HG02623 (cell line): ENCODE results near the gene FNDC1.

Experiments used
- ATAC-seq: cut with Tn5 transposase; IDR thresholded peaks from one replicate; pipeline ENCODE4 v1.9.1; 2021; ENCODE audit warnings: moderate library complexity; ENCODE audit not compliant: unreplicated experiment

FNDC1 gene

GRCh38 chr6:159157431-159157830, 11.8 kb upstream of the FNDC1 start:
- ATAC-seq = no peak

GRCh38 chr6:159161839-159162238, 7.4 kb upstream of the FNDC1 start:
- no peak for ATAC-seq

DNA sequence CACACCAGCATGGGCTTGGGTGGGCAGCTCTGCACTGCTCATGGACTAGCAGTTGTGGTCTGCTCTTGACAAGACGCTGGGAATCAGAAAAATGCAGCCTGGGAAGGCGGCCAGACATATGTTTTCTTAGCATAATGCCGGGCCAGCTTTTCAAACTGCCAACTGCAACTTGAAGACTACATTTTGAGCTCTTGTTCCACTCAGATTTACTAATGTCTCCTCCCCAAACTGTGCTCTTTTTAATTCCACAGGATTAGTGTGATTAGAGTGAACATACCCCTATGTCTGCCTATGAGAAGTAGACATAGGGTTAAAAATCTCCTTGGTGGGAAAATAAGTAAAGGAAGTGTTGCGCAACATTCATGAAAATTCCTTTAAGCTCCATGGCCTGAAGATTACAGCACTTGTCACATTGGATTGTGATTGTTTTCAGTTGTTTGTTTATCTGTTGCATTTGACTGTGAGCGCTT, 5.3 kb upstream of the FNDC1 start:
- ATAC-seq = no peak

GRCh38 chr6:159168536-159169192, 536 bp upstream of the FNDC1 start:
- no peak for ATAC-seq

GRCh38 chr6:159169557-159170332, 545 bp downstream of the FNDC1 start:
- no peak for ATAC-seq

- no peak for ATAC-seq
These were observed 1.1 kb downstream of the FNDC1 start for GRCh38 chr6:159170333-159170672.

- ATAC-seq = no peak
These were observed 2.0 kb downstream of the FNDC1 start for GRCh38 chr6:159170999-159171712.

GRCh38 chr6:159172091-159172491, 2.9 kb downstream of the FNDC1 start:
- no peak for ATAC-seq

- ATAC-seq = peak; percentile 64
These were observed 5.2 kb downstream of the FNDC1 start for GRCh38 chr6:159174263-159174969.

DNA sequence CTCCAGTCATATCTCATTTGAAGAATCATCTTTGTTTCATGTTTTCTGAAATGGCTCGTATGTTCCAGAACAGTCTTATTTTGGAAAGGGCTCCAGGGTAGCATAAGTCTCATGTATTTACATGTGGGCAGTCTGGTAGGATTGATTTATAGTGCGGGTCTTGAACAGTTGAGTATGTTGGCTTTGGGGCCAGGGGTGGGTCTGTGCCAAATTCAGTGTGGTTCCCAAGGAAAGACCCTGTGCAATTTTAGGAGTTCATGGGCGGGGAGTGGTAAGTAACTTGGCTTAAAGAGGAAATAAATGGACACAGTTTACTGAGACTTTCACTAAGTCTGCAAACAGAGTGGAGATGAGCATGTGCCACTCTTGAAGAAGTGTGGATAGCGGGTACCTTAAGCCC, 7.7 kb downstream of the FNDC1 start:
- no peak for ATAC-seq

DNA sequence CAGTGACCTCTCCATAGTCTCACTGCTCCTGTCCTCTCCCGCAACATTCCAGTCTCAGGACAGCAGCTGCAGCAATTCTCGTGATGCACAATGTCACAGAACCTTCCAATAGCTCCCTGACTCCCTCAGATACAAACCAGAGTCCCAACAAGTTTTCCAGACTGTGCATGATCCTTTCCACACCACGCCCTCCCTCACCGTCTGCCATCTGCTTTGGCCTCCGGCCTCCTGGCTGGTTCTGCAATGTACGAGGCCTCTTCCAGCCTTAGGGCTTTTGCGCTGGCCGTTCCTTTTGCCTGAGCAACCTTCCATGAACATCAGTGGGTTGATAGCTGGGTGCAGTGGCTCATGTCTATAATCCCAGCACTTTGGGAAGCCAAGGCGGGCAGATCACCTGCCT, 9.6 kb downstream of the FNDC1 start:
- ATAC-seq = no peak

- ATAC-seq = no peak
These were observed 10.8 kb downstream of the FNDC1 start for GRCh38 chr6:159180001-159180400.

DNA sequence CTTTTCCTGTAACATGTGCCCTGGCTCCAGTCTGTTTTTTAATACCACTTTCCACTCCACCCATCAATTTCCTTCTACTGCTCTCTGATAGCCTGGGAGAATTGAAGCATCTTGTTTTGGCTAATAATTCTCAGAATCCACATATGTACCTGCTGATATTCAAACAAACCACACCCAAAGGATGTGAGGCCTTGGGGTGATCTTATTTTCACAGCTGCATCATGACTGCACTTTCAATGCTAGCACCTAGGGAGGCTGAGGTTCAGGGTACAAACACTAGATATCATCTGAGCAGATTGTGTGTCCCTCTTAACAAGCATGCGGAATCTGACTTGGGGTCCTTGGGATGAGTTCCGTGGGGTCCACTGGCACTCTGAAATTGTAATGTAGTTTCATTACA, 12.7 kb downstream of the FNDC1 start:
- ATAC-seq = no peak

DNA sequence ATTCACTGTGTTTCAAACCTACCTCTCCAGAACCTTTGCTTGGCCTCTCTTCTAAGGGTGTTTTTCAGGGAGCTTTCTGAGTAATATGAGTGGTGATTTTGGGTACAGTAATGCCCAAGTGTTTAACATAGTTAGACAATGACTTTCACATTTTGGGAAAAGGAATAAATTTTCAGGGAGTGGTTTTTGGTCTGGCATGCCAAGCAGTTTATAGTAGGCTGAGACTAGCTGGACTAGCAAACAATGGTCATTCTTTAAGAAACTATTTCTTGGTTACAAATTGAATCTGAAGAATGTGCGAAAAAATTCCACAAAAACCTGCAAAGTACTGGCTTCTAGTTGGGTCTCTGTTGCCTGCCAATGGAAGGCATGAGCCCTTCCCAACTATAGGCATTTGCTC, 15.4 kb downstream of the FNDC1 start:
- no peak for ATAC-seq

- no peak for ATAC-seq
These were observed 21.3 kb downstream of the FNDC1 start for GRCh38 chr6:159190460-159190859.

- no peak for ATAC-seq
These were observed 24.7 kb downstream of the FNDC1 start for GRCh38 chr6:159193923-159194322.

DNA sequence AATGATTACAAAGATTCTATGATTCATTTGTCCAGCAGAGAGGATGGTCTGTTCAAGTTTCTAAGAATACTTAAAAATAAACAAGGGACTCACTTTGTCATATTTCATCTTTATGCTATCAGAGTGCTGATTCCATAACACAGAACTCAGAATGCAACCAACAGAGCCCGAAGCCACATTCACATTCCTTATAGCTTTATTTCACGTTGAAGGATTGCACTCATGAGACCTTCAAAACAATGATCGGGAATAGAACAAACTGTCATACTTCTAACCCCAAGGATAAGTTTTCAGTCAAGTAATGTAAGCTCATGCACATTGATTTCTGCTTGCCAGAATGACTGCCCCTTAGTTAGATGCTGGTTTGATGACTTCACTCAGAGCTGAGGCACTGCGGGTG, 25.2 kb downstream of the FNDC1 start:
- no peak for ATAC-seq

GRCh38 chr6:159196430-159196975, 27.3 kb downstream of the FNDC1 start:
- ATAC-seq = no peak

GRCh38 chr6:159197251-159197650, 28.1 kb downstream of the FNDC1 start:
- no peak for ATAC-seq

- ATAC-seq = no peak
These were observed 32.1 kb downstream of the FNDC1 start for GRCh38 chr6:159201336-159201735.
